Fibroblast of skin of left biceps (primary cell): ENCODE results near the gene PCGF5.

Experiments
- DNase-seq, 2 experiments: peaks; one replicate each; pipeline ENCODE4 v3.0.0-alpha.2; 2013; ENCODE audit warnings: low read depth in 2 of 2

PCGF5 gene

DNA sequence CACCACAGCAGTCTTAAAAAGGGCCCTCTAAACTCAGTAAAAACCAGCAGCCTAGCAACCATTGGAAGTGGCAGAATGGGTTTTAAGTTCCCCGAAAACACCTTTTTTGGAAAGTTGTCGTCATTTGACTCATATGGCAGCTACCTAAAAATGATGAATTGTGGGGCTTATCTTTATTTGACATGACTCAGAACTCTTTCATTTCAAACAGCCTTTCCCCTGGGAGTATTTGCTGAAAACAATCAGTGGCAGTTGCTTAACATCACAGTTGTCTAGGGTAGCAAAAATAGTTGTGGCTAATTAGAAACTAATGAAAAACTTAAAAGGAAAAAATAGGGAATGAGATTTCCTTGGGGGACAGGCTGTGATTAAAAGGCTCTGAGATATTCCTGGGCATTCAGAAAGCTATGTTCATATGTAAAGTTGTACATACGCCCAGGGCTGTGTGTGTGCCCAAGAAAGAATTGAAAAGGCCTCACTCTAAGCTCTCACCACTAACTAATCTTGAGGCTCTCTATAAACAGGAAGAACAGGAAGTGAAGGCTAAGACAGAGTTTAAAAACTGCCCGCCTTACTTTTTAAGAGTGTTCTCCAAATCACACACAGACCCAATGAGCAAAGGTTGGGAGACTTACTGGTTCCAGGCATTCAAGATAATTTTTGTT, 108.0 kb downstream of the PCGF5 start:
- DNase-seq, result no peak
